Tibial nerve (tissue), 3 donors: ENCODE results near the gene SLC6A8.

Experiments
- CTCF ChIP-seq, 5 experiments: fragments of 200-600 bp in 3 of 5; fragments of 450-650 bp in 2 of 5; sonication (generic) in 3 of 5; IDR thresholded peaks; one replicate each; pipeline ENCODE4 v1.5.1; 2016 to 2019; ENCODE audit warnings: antibody characterized with exemption in 5 of 5, mild to moderate bottlenecking in 3 of 5, moderate library complexity in 2 of 5
- POLR2A ChIP-seq, 2 donors: fragments of 450-650 bp; IDR thresholded peaks; one replicate each; pipeline ENCODE4 v1.6.1; 2017; ENCODE audit warnings: antibody characterized with exemption in 2 of 2, mild to moderate bottlenecking in 2 of 2, moderate library complexity in 2 of 2

GRCh38 chrX:153692003-153692402 lies 4.3 kb downstream of the SLC6A8 start:
- TF ChIP-seq POLR2A (IDR thresholded peaks at IDR 0.05): no peak
- no peak for TF ChIP-seq CTCF (IDR thresholded peaks at IDR 0.05)
